ENCODE measurements around the gene ISOC2. TPM values are rescaled to one million over a fixed set of nuclear protein-coding genes. Genes with fewer than 3 reads are reported as not detected.
A peak's percentile ranks its signal among the peaks of the same experiment; 100 is the strongest.

Gene ISOC2
- total RNA-seq, 1 donor from 2014 or later, result 96.7 TPM

- Histone ChIP-seq H3K27ac (no peak overlapping the region), H3K4me1 (peaks cover 8 to 11% of the 10 kb centered on the region in 2 donors), H3K36me3 (peaks cover 5 to 12% of the 10 kb centered on the region in 2 donors), H3K4me3 (peak overlapping the region; percentile 82 to 84), H3K9me3 (no peaks in the 10 kb centered on the region), H3K27me3 (no peaks in the 10 kb centered on the region)
- TF ChIP-seq, protein P1, sequence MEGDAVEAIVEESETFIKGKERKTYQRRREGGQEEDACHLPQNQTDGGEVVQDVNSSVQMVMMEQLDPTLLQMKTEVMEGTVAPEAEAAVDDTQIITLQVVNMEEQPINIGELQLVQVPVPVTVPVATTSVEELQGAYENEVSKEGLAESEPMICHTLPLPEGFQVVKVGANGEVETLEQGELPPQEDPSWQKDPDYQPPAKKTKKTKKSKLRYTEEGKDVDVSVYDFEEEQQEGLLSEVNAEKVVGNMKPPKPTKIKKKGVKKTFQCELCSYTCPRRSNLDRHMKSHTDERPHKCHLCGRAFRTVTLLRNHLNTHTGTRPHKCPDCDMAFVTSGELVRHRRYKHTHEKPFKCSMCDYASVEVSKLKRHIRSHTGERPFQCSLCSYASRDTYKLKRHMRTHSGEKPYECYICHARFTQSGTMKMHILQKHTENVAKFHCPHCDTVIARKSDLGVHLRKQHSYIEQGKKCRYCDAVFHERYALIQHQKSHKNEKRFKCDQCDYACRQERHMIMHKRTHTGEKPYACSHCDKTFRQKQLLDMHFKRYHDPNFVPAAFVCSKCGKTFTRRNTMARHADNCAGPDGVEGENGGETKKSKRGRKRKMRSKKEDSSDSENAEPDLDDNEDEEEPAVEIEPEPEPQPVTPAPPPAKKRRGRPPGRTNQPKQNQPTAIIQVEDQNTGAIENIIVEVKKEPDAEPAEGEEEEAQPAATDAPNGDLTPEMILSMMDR (IDR thresholded peaks at IDR 0.05), result no peak
- intact Hi-C loops (cut with DNase I), result loop anchor here (2.0 to 10.0 kb wide), 4 partner anchors 69 to 1013 kb away; partner anchors contain the start of genes BRSK1, HSPBP1, KMT5C and LENG9
- DNase-seq (ENCODE audit: low spot score in 2 of 2), result no peak
Observed at GRCh38 chr19:55477905-55478304, 16.5 kb upstream of the ISOC2 start.

DNA sequence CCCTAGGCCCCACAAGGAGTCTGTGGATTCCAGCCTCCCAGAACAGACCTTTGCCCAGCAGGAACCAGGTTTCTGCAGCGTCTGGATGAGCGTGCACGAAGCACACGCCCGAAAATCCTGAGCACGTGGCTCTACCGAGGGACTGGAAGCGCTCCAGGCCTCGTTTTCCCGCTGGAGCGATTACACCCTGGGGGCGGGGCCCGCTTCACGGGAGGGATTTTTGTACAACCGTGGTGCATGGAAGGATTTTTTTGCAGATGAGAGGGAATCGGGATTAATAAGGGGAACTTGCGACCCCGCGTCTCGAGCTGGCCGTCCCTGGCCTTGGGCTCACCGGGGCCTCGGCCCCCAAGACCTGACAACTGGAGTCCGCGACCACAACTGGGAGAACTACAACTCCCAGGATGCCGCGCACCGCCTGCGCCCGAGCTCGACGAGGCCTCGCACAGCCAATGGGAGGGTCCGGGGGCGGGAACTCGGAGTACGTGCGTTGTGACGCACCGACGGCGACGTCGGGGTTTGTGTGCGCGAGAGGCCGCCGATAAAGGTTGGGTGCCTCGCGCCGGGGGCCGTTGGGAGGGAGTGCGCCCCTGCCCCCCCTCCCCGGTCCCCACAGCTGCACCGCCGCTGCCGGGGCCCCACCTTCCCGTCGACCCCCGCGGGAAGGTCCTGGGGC is 14.8 kb upstream of the ISOC2 start, which contains the start of gene ZNF628:
Gene ZNF628, plus strand, starts transcription at position 518 of the 676 bp plus-strand sequence. CDS start 3,294 bp downstream, outside the sequence.
- Histone ChIP-seq H3K36me3 (peaks cover 0 to 3% of the 10 kb centered on the region in 2 donors), H3K4me3 (peak within 1 kb of the TSS; percentile 82 to 84), H3K27me3 (no peaks in the 10 kb centered on the region), H3K27ac (peak within 1 kb of the TSS; percentile 95 to 99), H3K9me3 (no peaks in the 10 kb centered on the region), H3K4me1 (peaks cover 8 to 11% of the 10 kb centered on the region in 2 donors)
- DNase-seq (ENCODE audit: low spot score in 2 of 2), result peak; percentile 93 to 99
- TF ChIP-seq, protein P1 (IDR thresholded peaks at IDR 0.05), result no peak
- intact Hi-C loops (cut with DNase I), result loop anchor here (1.0 to 10.0 kb wide), 6 partner anchors 15 to 1011 kb away; partner anchors contain the start of genes BRSK1, FIZ1, HSPBP1 and ISOC2

DNA sequence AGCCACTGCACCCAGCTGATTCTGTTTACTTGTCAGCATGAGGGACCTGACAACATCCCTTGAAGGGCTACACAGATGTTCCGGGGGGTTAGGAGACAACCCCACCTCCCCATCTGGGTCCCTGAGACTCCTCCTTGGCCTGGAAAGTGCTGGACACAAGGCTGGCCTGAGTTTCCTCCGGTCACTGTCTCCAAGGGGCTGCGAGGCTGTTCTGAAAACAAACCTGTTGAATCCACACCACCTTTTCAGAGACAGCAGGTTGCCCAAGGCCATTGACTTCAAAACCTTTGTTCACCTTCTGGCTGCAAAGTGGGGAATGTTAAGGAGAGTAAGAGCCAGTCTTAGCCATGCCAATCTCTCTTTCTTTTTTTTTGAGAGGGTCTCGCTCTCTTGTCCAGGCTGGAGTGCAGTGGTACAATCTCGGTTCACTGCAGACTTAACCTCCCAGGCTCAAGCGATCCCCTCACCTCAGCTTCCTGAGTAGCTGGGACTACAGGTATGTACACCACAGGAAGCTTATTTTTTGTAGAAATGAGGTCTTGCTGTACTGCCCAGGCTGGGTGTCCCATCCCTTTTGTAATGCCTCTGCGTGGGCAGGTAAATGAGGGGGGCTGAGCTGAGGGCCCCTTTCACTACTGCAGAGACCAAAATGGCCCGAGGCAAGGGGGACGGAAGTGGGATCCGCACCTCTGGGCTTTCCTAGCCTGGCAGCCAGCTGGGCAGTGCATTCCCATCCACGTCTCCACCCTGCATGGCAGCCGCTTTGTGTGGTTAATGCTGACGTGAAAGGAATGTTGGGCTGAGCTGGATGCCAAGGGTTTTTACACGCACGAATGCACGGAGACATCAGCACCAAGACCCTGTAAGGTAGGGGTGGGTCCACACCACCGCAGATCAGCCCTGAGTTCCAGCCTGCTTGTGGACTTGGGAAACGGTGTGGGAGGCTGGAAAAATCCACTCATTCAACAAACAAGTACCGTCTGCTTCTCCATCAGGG is 13.1 kb upstream of the ISOC2 start:
- Histone ChIP-seq H3K4me1 (peaks cover 8 to 11% of the 10 kb centered on the region in 2 donors), H3K27ac (no peak overlapping the region), H3K27me3 (no peaks in the 10 kb centered on the region), H3K4me3 (no peak overlapping the region), H3K36me3 (no peaks in the 10 kb centered on the region), H3K9me3 (no peaks in the 10 kb centered on the region)
- no peak for DNase-seq (ENCODE audit: low spot score in 2 of 2)
- TF ChIP-seq, protein P1 (IDR thresholded peaks at IDR 0.05), result no peak
- intact Hi-C loops (cut with DNase I), result loop anchor here (5.0 to 10.0 kb wide), 3 partner anchors 137 to 1010 kb away; partner anchors contain the start of genes BRSK1, HSPBP1, KMT5C and LENG9

DNA sequence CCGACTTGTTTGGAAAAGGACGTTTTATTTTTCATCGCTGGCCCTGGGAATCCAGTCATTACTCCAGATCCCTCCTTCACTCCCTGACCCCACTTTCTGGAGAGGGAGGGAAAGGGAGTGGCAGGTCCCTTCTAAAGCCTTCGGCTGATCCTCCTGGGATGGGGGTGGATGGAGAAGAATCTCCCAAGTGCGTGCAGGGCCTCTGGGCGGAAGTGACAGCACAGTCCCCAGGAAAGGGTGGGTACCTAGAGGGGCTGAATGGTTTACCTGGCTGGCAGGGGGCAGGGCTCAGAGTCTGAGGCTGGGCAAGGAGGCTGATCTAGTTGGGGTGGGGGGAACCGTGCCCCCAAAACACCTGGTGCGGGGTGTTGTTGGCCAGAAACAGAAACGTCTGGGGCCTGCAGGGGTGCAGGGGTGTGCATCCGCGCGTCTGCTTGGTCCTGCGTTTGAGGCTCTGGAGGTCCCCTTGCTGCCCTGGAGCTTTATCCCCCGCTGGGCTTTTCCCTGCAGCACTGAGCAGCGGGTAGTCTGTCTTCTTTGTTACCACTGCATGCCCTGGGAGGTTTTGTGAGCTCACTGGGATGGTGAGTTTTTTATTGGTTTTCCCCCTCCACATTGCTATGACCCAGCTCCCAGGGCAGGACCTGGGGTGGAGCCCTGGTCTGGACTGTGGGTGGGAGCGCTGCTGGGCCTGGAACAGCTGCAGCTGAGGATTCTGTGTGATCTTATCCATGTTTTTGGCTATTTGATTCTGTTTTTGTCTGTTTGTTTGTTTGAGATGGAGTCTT is 12.0 kb upstream of the ISOC2 start:
- no peak overlapping the region for H3K27ac ChIP-seq
- H3K4me1 ChIP-seq, result peaks cover 8 to 11% of the 10 kb centered on the region in 2 donors
- no peaks in the 10 kb centered on the region for H3K36me3 ChIP-seq
- H3K9me3 ChIP-seq, result no peaks in the 10 kb centered on the region
- TF ChIP-seq, protein P1 (IDR thresholded peaks at IDR 0.05), result no peak
- no peak for DNase-seq (ENCODE audit: low spot score in 2 of 2)
- H3K4me3 ChIP-seq, result no peak overlapping the region
- H3K27me3 ChIP-seq, result no peaks in the 10 kb centered on the region
- intact Hi-C loops (cut with DNase I), result loop anchor here (10.0 kb wide), 1 partner anchor 1009 kb away; the partner anchor contains the start of gene LENG9

GRCh38 chr19:55472463-55472862 is 11.0 kb upstream of the ISOC2 start:
- no peak overlapping the region for H3K27ac ChIP-seq
- intact Hi-C loops (cut with DNase I), result loop anchor here (10.0 kb wide), 1 partner anchor 1008 kb away; the partner anchor contains the start of gene LENG9
- H3K4me3 ChIP-seq, result no peak overlapping the region
- no peaks in the 10 kb centered on the region for H3K9me3 ChIP-seq
- no peaks in the 10 kb centered on the region for H3K36me3 ChIP-seq
- no peaks in the 10 kb centered on the region for H3K27me3 ChIP-seq
- H3K4me1 ChIP-seq, result peaks cover 4 to 8% of the 10 kb centered on the region in 2 donors
- no peak for DNase-seq (ENCODE audit: low spot score in 2 of 2)
- TF ChIP-seq, protein P1 (IDR thresholded peaks at IDR 0.05), result no peak

Data from ascending aorta (tissue), 2 donors.